ENCODE data around the gene TTBK1. TPM values are rescaled to one million over a fixed set of nuclear protein-coding genes. Genes with fewer than 3 reads are reported as not detected.

The TTBK1 gene
- polyA plus RNA-seq, 2 of the 4 experiments (the other 2 are of a cell fraction): 0.04 TPM; not detected in 1

GRCh38 chr6:43243664-43244321, 512 bp downstream of the TTBK1 start:
- Histone ChIP-seq H3K4me2 (peak overlapping the region; percentile 74), H3K4me3 (peak overlapping the region; percentile 45), H3K27ac (0 out of 6 replicates have a peak overlapping the region, but pooled peaks of 1 of the 2 experiments have one; percentile 31), H3K4me1 (0 out of 3 replicates have a peak, but pooled peaks cover 4% of the 10 kb centered on the region), H3K9me3 (peaks cover 6% of the 10 kb centered on the region; the same call in 1 of the 3 replicates)
- 45% methylated on average over 18 of the region's 37 CpGs for WGBS (ENCODE audit: missing lambda C conversion rate)
- TF ChIP-seq CHD4 (IDR thresholded peaks at IDR 0.05; ENCODE audit: borderline replicate concordance) (no peak), MAX (IDR thresholded peaks at IDR 0.05) (no peak), ZC3H11A (IDR thresholded peaks at IDR 0.05) (no peak), ATOH8 (CRISPR knock-in tag; IDR thresholded peaks at IDR 0.05; ENCODE audit: low read depth) (no peak), RARB (CRISPR knock-in tag; IDR thresholded peaks at IDR 0.05) (no peak), RNF2 (IDR thresholded peaks at IDR 0.05; ENCODE audit: borderline replicate concordance, low read depth) (no peak), NPAS2 (CRISPR knock-in tag; IDR thresholded peaks at IDR 0.05; ENCODE audit: borderline replicate concordance) (no peak), REST (IDR thresholded peaks at IDR 0.05) (no peak), FOSL2 (IDR thresholded peaks at IDR 0.05) (no peak), FOSL2 (CRISPR knock-in tag; IDR thresholded peaks at IDR 0.05) (no peak), MAZ (IDR thresholded peaks at IDR 0.05; ENCODE audit: borderline replicate concordance, low read depth, low read length) (no peak), GATA3 (IDR thresholded peaks at IDR 0.05; ENCODE audit: borderline replicate concordance) (no peak), KDM1A (IDR thresholded peaks at IDR 0.05; ENCODE audit: low read depth) (no peak), EHMT2 (IDR thresholded peaks at IDR 0.05; ENCODE audit: low read depth) (no peak), TP53 (CRISPR knock-in tag; IDR thresholded peaks at IDR 0.05) (no peak), EHF (CRISPR knock-in tag; IDR thresholded peaks at IDR 0.05) (no peak), CBX8 (IDR thresholded peaks at IDR 0.05) (no peak), HEYL (CRISPR knock-in tag; IDR thresholded peaks at IDR 0.05) (no peak)
- ChIA-PET CTCF (interaction anchor here (1.3 to 3.3 kb wide), 2 partner anchors 9 to 15 kb away, joined by 4 to 11 read pairs; partner anchors contain the start of gene DNPH1), POLR2A (no interaction called here)
- peak; percentile 17 to 19; a peak in 1 of 6 replicates for ATAC-seq
- no peak for DNase-seq (ENCODE audit: low read depth in 1 of 2, low spot score in 1 of 2)
- FAIRE-seq: no peak

- WGBS (ENCODE audit: missing lambda C conversion rate): 72% methylated on average over 16 of the region's 27 CpGs
- DNase-seq (ENCODE audit: low read depth in 1 of 2, low spot score in 1 of 2): peak in 1 of 2 experiments; percentile 35
Observed at GRCh38 chr6:43246301-43247113, 3.2 kb downstream of the TTBK1 start.

More at GRCh38 chr6:43246301-43247113, 3.2 kb downstream of the TTBK1 start:
- peak overlapping the region; percentile 80 for H3K4me2 ChIP-seq
- ATAC-seq (peak; percentile 60 to 70), FAIRE-seq (no peak)
- POLR2A ChIA-PET: interaction anchor here (1.1 kb wide), 1 partner anchor 17 kb away, joined by 3 read pairs; the partner anchor contains the start of gene DNPH1
- H3K4me3 ChIP-seq: peak overlapping the region; percentile 44
- CTCF ChIA-PET: interaction anchor here (0.6 to 1.0 kb wide), 3 partner anchors 16 to 112 kb away, joined by 3 read pairs; partner anchors contain the start of gene DNPH1
- H3K4me1 ChIP-seq: 0 out of 3 replicates have a peak, but pooled peaks cover 4% of the 10 kb centered on the region
- no peaks in the 10 kb centered on the region for H3K9me3 ChIP-seq
- H3K27ac ChIP-seq: peak overlapping the region in 1 of 2 experiments; percentile 51; a peak in 4 of 6 replicates
- TF ChIP-seq CHD2 (IDR thresholded peaks at IDR 0.05; ENCODE audit: low read length, partially characterized antibody) (no peak), HEYL (CRISPR knock-in tag; IDR thresholded peaks at IDR 0.05) (no peak), FOXS1 (CRISPR knock-in tag; IDR thresholded peaks at IDR 0.05) (no peak), MYC (IDR thresholded peaks at IDR 0.05; ENCODE audit: borderline replicate concordance, low read length) (no peak), JUN (IDR thresholded peaks at IDR 0.05) (no peak), BHLHE40 (IDR thresholded peaks at IDR 0.05; ENCODE audit: low read depth, low read length) (no peak), MAFK (IDR thresholded peaks at IDR 0.05; ENCODE audit: partially characterized antibody) (no peak), POLR2AphosphoS2 (conservative IDR thresholded peaks at IDR 0.05; ENCODE audit: low read length) (no peak), FOSL2 (IDR thresholded peaks at IDR 0.05) (no peak), FOSL2 (CRISPR knock-in tag; IDR thresholded peaks at IDR 0.05) (no peak)

Measured in A549 (cell line).